CD4-positive, alpha-beta T cell treated with Interleukin-6 for 4 hours (primary cell): ENCODE results near the gene ST8SIA2.

ENCODE experiments used
- DNase-seq: peaks from one replicate; pipeline ENCODE4 v3.0.0-alpha.2; 2020; ENCODE audit warnings: mixed read lengths

ST8SIA2 gene

GRCh38 chr15:92399271-92399950 is 5.7 kb downstream of the ST8SIA2 start:
- no peak for DNase-seq

GRCh38 chr15:92400573-92400972 is 6.9 kb downstream of the ST8SIA2 start:
- no peak for DNase-seq

GRCh38 chr15:92400980-92401787 is 7.5 kb downstream of the ST8SIA2 start:
- DNase-seq, result no peak

GRCh38 chr15:92402751-92403150 is 9.1 kb downstream of the ST8SIA2 start:
- no peak for DNase-seq

- DNase-seq, result no peak
Observed at GRCh38 chr15:92405942-92406341, 12.3 kb downstream of the ST8SIA2 start.

- DNase-seq, result no peak
Observed at GRCh38 chr15:92407321-92407720, 13.6 kb downstream of the ST8SIA2 start.

GRCh38 chr15:92407916-92408315 is 14.2 kb downstream of the ST8SIA2 start:
- DNase-seq, result no peak

- DNase-seq, result no peak
Observed at GRCh38 chr15:92409006-92409405, 15.3 kb downstream of the ST8SIA2 start.

- no peak for DNase-seq
Observed at GRCh38 chr15:92409521-92409920, 15.8 kb downstream of the ST8SIA2 start.

- no peak for DNase-seq
Observed at GRCh38 chr15:92410537-92410936, 16.9 kb downstream of the ST8SIA2 start.

GRCh38 chr15:92411256-92411655 is 17.6 kb downstream of the ST8SIA2 start:
- no peak for DNase-seq

- DNase-seq, result no peak
Observed at GRCh38 chr15:92413510-92413909, 19.8 kb downstream of the ST8SIA2 start.

GRCh38 chr15:92415639-92416297 is 22.1 kb downstream of the ST8SIA2 start:
- DNase-seq, result no peak

- DNase-seq, result no peak
Observed at GRCh38 chr15:92416557-92416956, 22.9 kb downstream of the ST8SIA2 start.

GRCh38 chr15:92417716-92418115 is 24.0 kb downstream of the ST8SIA2 start:
- no peak for DNase-seq

- DNase-seq, result no peak
Observed at GRCh38 chr15:92418864-92419263, 25.2 kb downstream of the ST8SIA2 start.

- DNase-seq, result no peak
Observed at GRCh38 chr15:92421976-92422375, 28.3 kb downstream of the ST8SIA2 start.

- DNase-seq, result no peak
Observed at GRCh38 chr15:92425578-92426225, 32.0 kb downstream of the ST8SIA2 start.

GRCh38 chr15:92429378-92430068 is 35.8 kb downstream of the ST8SIA2 start:
- no peak for DNase-seq

GRCh38 chr15:92430069-92430440 is 36.4 kb downstream of the ST8SIA2 start:
- DNase-seq, result no peak

GRCh38 chr15:92435145-92435544 is 41.5 kb downstream of the ST8SIA2 start:
- no peak for DNase-seq

GRCh38 chr15:92438471-92438870 is 44.8 kb downstream of the ST8SIA2 start:
- no peak for DNase-seq

GRCh38 chr15:92443381-92443780 is 49.7 kb downstream of the ST8SIA2 start:
- DNase-seq, result no peak
